GM12874 (cell line): ENCODE results near the gene ZNF84.

Experiments used
- CTCF ChIP-seq: IDR thresholded peaks from 2 replicates; pipeline ENCODE4 v1.5.1; 2011; ENCODE audit warnings: low read depth, mild to moderate bottlenecking, control low read depth, low read length, moderate library complexity; ENCODE audit not compliant: insufficient read depth

ZNF84 gene

GRCh38 chr12:133081159-133081780 lies 44.0 kb downstream of the ZNF84 start:
- no peak for TF ChIP-seq CTCF

DNA sequence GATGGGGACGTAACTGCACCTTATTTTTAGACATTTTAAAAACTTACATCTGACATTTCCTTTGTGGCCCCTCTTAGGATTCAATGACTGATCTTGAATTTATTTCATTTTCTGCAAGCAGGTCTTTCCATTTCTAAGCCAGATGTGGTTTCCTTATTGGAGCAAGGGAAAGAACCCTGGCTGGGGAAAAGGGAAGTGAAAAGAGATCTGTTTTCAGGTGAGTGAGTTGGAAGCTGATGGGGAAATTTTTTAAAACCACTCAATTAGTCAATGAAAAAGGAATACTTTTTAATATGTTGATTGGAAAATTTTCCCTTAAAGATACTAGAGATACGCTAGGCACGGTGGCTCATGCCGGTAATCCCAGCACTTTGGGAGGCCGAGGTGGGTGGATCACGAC lies 46.0 kb downstream of the ZNF84 start:
- TF ChIP-seq CTCF = no peak

- TF ChIP-seq CTCF = no peak
Observed at GRCh38 chr12:133105620-133106019, 68.3 kb downstream of the ZNF84 start.

GRCh38 chr12:133106253-133106652 lies 68.9 kb downstream of the ZNF84 start:
- TF ChIP-seq CTCF = no peak

DNA sequence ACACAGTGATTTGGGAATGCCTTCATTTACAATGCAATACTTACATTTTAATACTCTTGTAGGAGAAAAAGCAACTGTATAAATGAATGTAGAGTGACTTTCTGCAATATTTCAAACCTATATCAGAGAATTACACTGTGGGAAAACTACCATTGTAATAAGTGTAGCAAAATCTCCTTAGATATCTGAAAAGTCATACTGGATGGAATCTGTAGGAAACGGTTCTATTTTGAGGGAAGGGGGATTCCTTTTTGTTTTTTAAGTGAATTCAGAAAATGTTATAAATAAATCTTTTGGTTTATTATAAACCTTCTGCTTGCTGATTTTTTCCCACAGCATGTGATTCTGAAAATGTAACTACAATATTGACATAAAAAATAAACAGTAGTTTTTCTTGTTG lies 69.8 kb downstream of the ZNF84 start:
- no peak for TF ChIP-seq CTCF

GRCh38 chr12:133108150-133108549 lies 70.8 kb downstream of the ZNF84 start:
- no peak for TF ChIP-seq CTCF
